ENCODE data around the gene PTPRD. TPM values are rescaled to one million over a fixed set of nuclear protein-coding genes. Genes with fewer than 3 reads are reported as not detected.

The PTPRD gene
- total RNA-seq, 1 experiment from 2014 or later = not detected

- intact Hi-C loops (cut with micrococcal nuclease) = no loop called here
- DNase-seq (ENCODE audit: unreplicated experiment) = no peak
- H3K27ac Mint-ChIP-seq (ENCODE audit: low read depth, unreplicated experiment) = no peak overlapping the region
- no peaks in the 10 kb centered on the region for H3K36me3 Mint-ChIP-seq (ENCODE audit: insufficient read depth, unreplicated experiment)
- no peak overlapping the region for H3K4me3 Mint-ChIP-seq (ENCODE audit: unreplicated experiment)
- no peaks in the 10 kb centered on the region for H3K4me1 Mint-ChIP-seq (ENCODE audit: insufficient read depth, unreplicated experiment)
- no peak for TF ChIP-seq CTCF (IDR thresholded peaks at IDR 0.05; ENCODE audit: unreplicated experiment)
- BruUV-seq (replicated peaks) = no TSS peak
- ChIA-PET CTCF (interaction anchor here (0.7 kb wide), 1 partner anchor 970 kb away, joined by 3 read pairs; no protein-coding TSS in a partner anchor), POLR2A (no interaction called here)
- no peaks in the 10 kb centered on the region for H3K27me3 Mint-ChIP-seq (ENCODE audit: insufficient read depth, unreplicated experiment)
- H3K9me3 Mint-ChIP-seq (ENCODE audit: unreplicated experiment) = no peaks in the 10 kb centered on the region
Observed at GRCh38 chr9:8364026-8364752, 2248.6 kb downstream of the PTPRD start.

- no TSS peak for BruUV-seq (replicated peaks)
- no peak overlapping the region for H3K27ac Mint-ChIP-seq (ENCODE audit: low read depth, unreplicated experiment)
- intact Hi-C loops (cut with micrococcal nuclease) = no loop called here
- no peaks in the 10 kb centered on the region for H3K27me3 Mint-ChIP-seq (ENCODE audit: insufficient read depth, unreplicated experiment)
- no peaks in the 10 kb centered on the region for H3K36me3 Mint-ChIP-seq (ENCODE audit: insufficient read depth, unreplicated experiment)
- H3K9me3 Mint-ChIP-seq (ENCODE audit: unreplicated experiment) = no peaks in the 10 kb centered on the region
- no peak for TF ChIP-seq CTCF (IDR thresholded peaks at IDR 0.05; ENCODE audit: unreplicated experiment)
- ChIA-PET CTCF (no interaction called here), POLR2A (no interaction called here)
- no peak for DNase-seq (ENCODE audit: unreplicated experiment)
- H3K4me3 Mint-ChIP-seq (ENCODE audit: unreplicated experiment) = no peak overlapping the region
- H3K4me1 Mint-ChIP-seq (ENCODE audit: insufficient read depth, unreplicated experiment) = no peaks in the 10 kb centered on the region
Observed at GRCh38 chr9:8362250-8362649, 2250.6 kb downstream of the PTPRD start.

GRCh38 chr9:8361364-8361763 lies 2251.4 kb downstream of the PTPRD start:
- Mint-ChIP-seq H3K27ac (ENCODE audit: low read depth, unreplicated experiment) (no peak overlapping the region), H3K4me3 (ENCODE audit: unreplicated experiment) (no peak overlapping the region), H3K9me3 (ENCODE audit: unreplicated experiment) (no peaks in the 10 kb centered on the region), H3K4me1 (ENCODE audit: insufficient read depth, unreplicated experiment) (no peaks in the 10 kb centered on the region), H3K36me3 (ENCODE audit: insufficient read depth, unreplicated experiment) (no peaks in the 10 kb centered on the region), H3K27me3 (ENCODE audit: insufficient read depth, unreplicated experiment) (no peaks in the 10 kb centered on the region)
- no peak for DNase-seq (ENCODE audit: unreplicated experiment)
- TF ChIP-seq CTCF (IDR thresholded peaks at IDR 0.05; ENCODE audit: unreplicated experiment) = no peak
- intact Hi-C loops (cut with micrococcal nuclease) = no loop called here
- POLR2A ChIA-PET = no interaction called here
- CTCF ChIA-PET = no interaction called here
- BruUV-seq (replicated peaks) = no TSS peak

- ChIA-PET CTCF (interaction anchor here (1.1 kb wide), 1 partner anchor 10 kb away, joined by 4 read pairs; no protein-coding TSS in a partner anchor), POLR2A (no interaction called here)
- H3K36me3 Mint-ChIP-seq (ENCODE audit: insufficient read depth, unreplicated experiment) = no peaks in the 10 kb centered on the region
- intact Hi-C loops (cut with micrococcal nuclease) = no loop called here
- no peaks in the 10 kb centered on the region for H3K27me3 Mint-ChIP-seq (ENCODE audit: insufficient read depth, unreplicated experiment)
- H3K4me1 Mint-ChIP-seq (ENCODE audit: insufficient read depth, unreplicated experiment) = no peaks in the 10 kb centered on the region
- H3K4me3 Mint-ChIP-seq (ENCODE audit: unreplicated experiment) = no peak overlapping the region
- no peak for DNase-seq (ENCODE audit: unreplicated experiment)
- no peak overlapping the region for H3K27ac Mint-ChIP-seq (ENCODE audit: low read depth, unreplicated experiment)
- TF ChIP-seq CTCF (IDR thresholded peaks at IDR 0.05; ENCODE audit: unreplicated experiment) = no peak
- no TSS peak for BruUV-seq (replicated peaks)
- no peaks in the 10 kb centered on the region for H3K9me3 Mint-ChIP-seq (ENCODE audit: unreplicated experiment)
Observed at GRCh38 chr9:8356406-8356805, 2256.4 kb downstream of the PTPRD start.
